Activated CD8-positive, alpha-beta memory T cell treated with anti-CD3 and anti-CD28 coated beads, Interleukin-2, amount 50 U/mL, for 48 hours (primary cell): ENCODE data around the gene LARP1.
"Not testable (repeated sequence)": the region's sequence is repeated elsewhere in the genome, so short reads cannot be mapped to it uniquely, and the experiment has no call there.

ENCODE experiments used
- DNase-seq: peaks from one replicate; pipeline ENCODE4 v3.0.0-alpha.2; 2020

LARP1 gene

DNA sequence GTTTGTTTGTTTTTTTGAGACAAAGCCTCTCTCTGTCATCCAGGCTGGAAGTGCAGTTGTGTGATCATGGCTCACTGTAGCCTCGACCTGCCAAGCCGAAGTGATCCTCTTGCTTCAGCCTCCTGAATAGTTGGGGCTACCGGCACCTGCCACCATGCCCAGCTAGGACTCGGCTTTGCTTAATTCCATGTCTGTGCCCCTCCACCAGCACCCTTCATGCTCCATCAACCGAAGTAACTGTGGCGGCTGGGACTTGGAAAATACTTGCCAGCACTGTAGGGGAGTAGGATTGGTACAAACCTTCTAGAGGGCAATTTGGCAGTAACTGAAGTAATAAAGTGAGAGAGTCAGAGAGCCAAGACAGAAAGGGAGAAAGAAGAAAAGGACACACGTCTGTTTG lies 76.3 kb downstream of the LARP1 start:
- DNase-seq = no peak

DNA sequence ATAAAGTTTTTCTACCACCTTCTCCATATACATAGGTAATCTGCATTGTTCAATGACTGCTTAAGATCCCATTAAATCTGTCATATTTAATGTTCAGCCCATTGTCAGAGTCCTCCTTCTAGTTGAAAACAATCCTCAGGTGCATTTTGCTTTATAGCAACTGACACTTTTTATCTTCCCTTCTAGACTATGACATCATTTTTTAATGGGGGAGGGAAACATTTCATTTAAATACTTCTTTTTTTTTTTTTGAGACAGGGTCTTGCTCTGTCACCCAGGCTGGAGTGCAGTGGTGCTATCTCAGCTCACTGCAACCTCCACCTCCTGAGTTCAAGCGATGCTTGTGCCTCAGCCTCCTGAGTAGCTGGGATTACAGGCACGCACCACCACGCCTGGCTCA lies 77.6 kb downstream of the LARP1 start:
- DNase-seq = not testable (repeated sequence)

DNA sequence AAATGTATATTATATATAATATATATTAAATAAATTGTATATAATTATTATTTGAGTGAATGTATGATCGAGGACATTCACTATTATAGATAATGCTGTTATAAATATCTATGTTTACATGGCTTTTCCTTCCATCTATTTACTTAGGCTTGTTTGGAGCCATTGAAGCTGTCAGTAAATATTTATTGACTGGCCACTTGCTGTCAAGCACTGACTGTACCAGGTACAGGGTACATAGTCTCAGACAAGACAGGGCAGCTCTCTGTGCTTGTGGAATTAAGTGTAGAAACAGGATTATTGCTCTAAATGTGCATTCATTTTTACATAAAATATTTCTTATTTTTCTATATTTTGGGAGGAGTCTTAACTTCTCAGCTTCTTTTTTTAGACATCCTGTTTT lies 78.9 kb downstream of the LARP1 start:
- DNase-seq = no peak

DNA sequence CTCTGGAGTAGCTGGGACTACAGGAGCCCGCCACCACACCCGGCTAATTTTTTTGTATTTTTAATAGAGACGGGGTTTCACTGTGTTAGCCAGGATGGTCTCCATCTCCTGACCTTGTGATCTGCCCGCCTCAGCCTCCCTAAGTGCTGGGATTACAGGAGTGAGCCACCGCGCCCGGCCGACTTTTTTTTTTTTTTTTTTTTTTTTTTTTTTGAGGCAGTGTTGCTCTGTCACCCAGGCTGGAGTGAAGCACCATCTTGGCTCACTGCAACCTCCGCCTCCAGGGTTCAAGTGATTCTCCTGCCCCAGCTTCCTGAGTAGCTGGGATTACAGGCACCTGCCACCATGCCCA lies 80.5 kb downstream of the LARP1 start:
- not testable (repeated sequence) for DNase-seq

DNA sequence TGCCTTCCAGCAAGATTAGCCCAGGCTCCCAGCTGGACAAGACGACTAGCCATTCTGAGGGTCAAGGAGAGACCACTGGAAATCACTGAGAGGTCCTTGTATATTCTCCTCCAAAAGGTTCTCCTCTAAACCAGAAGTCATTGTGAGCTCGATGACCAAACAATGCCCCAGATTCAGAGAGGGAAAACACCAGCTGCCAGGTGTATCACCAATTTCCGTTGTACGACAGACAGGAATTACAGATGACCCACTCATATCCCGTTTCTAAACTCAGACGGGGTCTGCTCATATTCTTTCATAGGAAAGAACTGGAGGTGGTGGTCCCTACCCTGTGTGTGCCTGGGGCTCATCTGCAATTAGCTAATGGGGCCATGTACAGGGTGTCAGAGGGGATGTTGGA lies 81.0 kb downstream of the LARP1 start:
- no peak for DNase-seq

DNA sequence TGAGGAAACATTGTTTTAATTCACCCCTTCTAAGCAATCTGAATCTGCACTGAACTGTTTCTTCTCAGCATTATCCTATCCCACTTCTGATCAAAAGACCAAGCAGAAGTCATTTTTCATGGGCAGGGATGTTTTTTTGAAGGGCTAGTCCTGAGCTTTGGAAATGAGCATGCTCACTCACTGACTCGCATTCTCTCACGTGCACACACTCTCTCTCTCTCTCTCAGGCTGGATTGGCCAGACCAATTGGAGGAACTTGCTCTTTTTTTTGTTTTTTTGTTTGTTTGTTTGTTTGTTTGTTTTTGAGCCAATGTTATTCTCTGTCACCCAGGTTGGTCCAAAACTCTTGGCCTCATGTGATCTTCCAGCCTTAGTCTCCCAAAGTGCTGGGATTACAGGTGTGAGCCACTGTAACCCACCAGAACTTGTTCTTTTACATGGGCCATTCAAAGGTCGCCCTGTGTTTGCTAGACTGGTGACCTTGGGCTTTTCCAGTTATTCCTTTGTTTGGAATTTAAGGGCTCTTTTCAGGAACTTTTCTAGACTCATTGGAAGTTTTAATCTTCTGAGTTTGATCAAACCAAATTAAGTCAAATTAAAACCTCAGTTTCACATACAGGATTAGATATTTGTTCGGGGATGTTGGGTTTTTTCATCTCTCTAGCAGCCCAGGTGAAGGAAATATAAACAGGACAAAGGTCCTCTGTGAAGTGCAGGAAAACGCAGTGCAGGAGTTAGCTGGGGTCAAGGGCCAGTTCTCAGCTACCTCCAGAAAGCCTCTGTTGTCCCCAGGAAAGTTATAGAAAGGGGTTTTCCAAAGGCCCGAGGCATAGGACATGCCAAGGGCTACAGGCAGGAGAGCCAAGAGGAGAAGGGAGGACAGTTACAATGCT lies 82.1 kb downstream of the LARP1 start:
- DNase-seq = no peak

DNA sequence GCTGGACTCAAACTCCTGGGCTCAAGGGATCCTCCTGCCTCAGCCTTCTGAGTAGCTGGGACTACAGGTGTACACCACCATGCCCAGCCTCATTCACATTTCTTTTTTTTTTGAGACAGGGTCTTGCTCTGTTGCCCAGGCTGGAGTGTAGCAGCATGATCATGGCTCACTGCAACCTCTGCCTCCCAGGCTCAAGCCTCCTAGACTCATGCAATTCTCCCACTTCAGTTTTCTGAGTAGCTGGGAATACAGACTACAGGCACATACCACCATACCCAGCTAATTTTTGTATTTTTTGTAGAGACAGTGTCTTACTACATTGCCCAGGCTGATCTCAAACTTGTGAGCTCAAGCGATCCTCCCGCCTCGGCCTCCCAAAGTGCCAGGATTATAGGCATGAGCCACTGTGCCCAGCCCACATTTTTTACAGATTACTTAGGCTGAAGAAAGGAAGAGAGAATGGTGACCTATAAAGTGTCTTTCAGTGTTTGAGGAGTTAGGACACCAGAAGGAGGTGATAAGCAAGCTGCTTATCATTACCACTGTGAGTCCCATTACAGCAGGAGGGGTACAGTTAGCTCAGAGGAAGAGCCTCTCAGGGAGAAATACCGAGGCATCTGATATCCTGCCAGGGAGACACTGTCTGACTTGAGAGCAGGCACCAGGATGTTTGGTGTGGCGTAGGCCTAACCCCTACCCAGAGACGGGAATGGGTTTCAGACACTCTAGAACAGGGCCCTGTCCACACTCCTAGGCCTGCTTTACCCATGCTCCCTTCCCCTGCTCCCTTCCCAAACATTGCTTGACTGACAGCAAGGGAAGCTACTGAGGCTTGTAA lies 85.5 kb downstream of the LARP1 start:
- DNase-seq = no peak

DNA sequence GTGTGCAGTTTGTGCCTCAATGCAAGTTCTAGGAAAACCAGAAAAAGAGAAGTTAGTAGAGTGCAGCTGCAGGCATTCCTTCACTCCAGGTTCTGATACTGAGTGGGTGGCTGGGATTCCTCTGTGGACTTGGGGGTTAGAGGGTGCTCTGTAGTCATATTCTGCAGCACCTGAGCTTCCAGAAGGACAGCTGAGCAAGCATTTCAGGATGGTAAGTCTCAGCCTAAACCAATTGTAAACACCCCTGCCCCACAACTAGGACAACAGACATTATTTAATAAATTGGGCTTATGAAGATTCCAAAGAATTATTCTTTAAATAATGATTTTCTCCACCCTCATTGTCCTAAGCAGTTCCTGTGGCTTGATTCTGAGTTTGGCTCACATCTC lies 86.1 kb downstream of the LARP1 start:
- no peak for DNase-seq

DNA sequence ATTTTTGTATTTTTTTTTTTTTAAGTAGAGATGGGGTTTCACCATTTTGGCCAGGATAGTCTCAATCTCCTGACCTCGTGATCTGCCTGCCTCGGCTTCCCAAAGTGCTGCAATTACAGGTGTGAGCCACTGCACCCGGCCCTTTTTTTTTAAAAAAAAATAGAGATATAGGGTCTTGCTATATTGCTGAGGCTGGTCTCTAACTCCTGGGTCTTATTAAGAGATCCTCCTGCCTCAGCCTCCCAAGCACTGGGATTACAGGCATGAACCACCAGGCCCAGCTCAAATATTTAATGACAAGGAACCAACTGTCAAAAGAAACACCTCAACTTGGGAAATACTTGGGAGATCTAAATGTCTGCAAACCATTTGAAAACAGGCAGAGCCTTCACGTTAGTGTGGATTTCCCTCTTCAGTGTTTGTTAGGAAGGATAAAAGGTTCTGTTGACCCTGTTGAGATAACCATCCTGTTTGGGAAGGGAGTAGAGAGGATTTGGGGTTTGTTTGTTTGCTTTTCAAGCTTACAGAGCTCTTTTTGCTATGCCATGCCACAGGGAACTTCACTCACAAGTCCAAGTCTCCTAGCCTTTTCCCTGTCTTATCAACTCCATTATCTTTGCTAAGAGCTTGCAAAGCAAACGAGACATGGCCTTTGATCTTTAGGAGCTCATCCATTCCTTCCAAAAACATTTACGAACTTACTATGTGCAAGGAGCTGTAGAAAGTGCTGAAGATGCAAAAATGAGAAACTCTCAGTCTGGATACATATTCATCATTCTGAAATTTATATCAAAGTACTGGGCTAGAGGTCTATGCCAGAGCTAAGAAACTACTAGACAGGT lies 87.7 kb downstream of the LARP1 start:
- DNase-seq = no peak

DNA sequence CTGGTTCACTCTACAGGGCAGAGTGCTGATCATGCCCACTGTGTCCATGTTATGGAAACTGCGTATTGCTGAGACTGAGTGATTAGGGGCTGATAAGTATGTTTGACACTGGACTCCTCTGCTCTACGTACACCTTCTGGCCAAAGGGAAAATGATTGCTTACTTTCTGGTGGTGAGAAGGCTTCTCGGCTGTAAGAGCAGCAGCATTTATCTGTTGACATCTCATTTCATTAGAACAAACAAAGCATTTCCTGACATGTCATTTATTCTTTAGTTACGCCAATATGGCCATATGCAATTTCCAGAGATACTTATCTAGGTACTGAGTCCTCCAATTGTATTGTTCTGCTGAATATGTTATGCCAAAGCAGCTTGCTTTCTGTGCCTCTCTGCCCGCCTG lies 89.6 kb downstream of the LARP1 start:
- DNase-seq = no peak

DNA sequence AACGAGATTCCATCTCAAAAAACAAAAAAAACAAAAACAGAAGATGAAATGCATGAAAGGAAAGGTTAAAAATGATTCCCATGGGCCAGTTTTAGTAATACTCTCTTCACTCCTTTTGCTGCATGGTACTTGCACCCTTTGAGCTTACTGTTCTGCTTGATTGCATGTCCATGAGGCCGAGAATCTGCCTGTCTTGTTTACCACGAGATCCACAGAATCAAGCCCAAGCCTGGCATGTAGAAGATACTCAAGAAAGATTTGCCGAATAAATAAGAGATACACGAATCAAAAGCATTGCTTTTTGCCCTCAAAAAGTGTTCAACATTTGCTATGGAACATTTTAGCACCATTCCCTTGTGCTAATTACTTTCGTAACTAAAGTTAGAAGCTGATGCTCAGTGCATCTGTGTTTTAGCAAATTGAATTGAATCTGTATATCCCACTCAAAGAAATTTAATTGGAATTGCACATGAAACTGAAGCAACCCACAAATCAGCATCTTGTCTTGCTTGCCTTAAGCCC lies 94.1 kb downstream of the LARP1 start:
- no peak for DNase-seq

DNA sequence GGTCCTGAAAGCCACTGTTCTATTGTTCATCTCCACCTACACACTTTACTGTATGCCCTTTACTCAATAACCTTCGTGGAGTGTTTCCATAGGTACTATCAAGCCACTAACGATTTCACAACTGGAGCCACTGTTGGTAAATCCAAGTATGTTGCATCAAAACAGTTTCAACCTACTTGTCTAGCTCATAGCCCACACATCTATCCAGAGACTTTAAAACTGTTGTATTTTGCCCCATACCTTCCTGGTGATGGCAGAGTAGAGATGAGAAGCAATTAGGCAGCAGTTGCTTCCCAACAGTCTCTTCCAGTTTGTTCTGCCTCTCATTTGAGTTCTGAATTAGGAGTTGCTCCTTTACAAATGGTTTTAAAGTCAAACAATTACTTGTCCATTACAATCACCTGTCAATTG lies 94.6 kb downstream of the LARP1 start:
- no peak for DNase-seq

DNA sequence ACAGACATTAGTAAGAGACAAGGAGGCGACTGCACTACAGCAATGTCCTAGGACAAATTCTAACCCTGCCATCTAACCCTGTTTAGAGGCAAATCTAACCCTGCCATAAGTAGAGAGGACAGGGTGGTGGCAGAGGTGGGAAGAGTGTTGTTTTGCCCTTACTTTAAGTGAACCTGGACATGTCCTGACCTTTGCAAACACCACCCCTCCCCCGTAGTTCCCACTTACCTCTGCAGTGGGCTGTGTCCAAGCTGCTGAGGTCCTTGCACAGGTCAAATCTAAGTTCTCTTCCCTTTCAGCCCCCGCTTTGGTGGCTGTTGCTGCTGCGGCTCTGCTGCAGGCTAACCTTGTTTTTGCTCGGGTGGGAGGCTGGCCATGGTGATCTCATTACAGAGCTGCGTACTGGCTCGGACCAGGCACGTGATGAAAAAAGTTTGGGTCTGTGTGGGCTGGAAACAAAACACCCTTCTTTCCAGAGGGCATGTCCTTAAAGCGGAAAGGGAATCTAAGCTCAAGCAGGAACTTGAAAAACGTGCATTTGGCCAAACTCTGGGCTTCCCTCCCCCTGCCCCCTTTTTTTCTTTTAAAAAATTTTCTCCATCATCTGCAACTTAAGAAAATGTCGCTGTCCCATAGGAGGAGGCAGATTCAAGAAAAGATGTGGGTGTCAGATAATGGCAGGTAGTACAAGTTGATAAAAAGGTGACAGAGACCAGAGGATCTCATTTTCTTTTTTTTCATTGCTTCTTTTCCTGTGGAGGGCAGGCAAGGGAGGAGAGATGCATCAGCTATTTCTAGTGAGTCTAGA lies 95.3 kb downstream of the LARP1 start, which contains the start of gene FAXDC2:
Gene FAXDC2, minus strand, starts transcription at position 349 of the 808 bp plus-strand sequence. CDS start 12,425 bp downstream, outside the sequence.
- DNase-seq = no peak

DNA sequence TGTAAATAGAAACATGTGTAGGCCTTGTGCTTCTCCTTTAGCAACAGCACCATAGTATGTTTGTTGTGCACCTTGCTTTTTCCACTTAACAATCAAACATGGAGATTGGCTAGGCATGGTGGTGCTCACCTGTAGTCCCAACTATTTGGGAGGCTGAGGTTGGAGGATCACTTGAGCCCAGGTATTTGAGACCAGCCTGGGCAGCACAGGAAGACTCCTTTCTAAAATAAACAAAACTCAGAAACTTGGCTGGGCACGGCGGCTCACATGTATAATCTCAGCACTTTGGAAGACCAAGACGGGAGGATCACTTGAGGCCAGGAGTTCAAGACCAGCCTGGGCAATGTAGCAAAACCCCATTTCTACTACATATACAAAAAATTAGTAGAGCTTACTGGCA lies 96.2 kb downstream of the LARP1 start:
- peak; percentile 39 for DNase-seq

DNA sequence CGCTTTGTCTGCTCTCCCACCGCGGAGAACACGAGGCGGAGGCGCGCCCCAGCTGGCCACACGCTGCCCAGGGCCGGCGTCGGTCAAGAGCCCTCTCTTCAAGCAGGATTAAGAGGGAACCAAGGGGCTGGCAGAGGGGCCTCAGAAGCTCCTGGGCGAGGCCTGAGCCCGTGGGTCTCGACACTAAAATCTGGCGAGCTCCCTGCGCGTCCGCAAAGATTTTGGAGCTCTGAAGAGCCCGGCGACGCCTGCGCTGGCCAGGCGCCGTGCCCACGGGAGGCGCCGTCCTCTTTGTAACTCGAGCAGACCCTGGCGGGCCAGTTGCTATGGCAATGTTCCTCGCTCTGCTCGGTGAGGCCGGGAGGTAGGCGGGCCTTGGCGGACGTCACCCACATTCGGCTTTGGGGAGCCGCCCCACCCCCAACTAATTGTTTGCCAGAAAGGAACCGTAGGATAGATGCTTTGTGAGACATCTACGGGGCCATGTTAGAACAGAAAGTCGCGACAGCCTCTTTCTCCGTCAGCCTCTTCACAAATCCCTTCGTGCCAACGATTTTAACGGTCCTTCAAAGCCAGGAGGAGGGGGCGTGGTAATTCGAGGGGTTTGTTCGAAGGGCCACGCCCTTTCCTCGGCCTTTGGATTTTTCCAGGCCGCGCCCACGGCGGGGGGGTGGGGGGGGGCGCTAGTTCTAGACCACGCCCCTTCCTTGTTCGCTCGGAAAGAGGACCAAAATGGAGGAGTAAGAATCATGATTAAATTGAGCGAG lies 102.5 kb downstream of the LARP1 start:
- peak; percentile 88 for DNase-seq

DNA sequence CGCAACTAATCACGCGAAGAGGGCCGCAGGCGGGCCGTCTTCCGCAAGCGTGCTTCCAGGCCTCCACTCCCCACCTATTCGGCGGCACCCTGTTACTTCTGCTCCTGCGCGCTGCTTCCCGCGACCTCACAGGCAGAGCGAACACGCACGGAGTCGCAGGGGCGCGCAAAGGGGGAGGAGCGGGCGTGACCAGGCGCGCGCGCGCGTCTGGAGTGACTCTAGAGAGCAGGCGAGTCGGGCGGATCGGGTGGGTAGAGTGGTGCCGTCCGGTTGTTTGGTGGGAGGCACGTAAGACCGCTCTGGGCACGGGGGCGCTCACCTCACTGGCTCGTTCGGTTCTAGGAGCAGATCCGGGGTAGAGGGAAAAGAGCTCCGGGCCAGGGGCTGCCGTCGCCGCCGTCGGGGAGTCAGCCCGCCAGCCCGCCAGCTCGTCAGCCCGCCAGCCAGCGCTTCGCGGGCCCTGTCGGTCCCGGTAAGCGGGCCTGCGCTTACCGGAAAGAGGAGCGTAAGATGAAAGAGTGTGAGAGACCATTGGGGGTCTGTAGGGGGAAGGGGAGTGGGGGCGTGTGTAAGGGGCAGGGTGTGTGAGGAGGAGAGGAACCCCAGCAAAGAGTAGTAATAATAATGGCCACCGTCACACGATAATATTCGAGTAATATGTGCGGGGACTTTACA lies 103.3 kb downstream of the LARP1 start, which contains the start of gene CNOT8:
Gene CNOT8, plus strand, starts transcription at position 331 of the 675 bp plus-strand sequence. CDS start 4,652 bp downstream, outside the sequence.
- DNase-seq = peak; percentile 98

DNA sequence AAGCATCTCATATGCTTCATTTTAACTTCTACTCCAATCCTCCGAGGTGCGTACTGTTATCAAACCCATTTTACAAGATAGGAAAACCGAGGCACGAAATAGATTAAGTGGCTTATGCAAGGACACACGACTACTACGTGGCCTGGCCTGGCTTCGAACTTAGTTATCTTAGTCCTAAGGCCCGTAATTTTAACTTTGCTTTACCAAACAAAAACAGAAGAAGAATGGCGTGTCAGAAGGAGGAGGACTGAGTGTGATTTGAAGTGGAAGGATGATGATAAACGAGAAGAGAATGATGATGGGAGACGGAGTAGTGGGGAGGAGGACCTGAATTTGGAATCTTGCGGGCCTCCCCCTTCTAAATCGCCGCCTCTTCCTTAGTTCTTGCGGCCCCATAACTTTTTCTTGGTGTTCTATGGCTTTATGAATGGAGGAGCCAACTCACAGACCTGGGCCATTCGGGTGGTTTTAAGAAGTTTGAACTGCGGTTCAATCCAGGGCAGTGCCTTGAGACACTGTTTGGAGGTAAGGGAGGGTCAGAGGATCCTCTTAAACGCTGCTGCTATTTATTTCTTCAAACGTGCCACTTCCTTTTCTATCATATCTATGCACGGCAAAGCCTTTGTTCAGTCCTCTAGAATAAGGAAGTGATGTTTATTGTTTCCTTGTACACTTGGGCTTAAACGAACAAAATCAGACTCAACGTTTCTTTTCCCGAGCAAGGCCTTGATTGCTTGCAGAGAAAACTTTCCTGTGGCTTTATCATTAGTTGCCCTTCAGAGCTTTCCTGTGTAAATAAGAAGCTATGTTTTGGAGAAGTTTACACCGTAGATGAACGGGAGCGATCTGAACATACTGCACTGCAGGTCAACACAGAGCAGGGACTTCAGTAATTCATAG lies 104.0 kb downstream of the LARP1 start:
- DNase-seq = peak; percentile 51

DNA sequence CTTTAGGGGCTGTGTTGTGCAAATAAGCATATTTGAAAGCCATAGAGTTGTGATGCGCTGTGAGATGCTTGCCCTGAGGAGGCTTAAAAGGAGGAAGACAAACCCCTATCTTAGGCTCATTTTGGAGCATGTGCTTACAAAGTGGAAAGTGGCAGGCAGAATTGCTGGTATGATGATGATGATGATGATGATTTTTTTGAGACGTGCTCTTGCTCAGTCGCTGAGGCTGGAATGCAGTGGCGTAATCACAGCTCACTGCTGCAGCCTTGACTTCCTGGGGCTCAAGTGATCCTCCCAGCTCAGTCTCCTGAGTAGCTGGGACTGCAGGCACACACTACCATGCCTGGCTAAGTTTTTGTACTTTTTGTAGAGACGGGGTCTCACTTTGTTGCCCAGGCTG lies 104.9 kb downstream of the LARP1 start:
- DNase-seq = peak; percentile 53

DNA sequence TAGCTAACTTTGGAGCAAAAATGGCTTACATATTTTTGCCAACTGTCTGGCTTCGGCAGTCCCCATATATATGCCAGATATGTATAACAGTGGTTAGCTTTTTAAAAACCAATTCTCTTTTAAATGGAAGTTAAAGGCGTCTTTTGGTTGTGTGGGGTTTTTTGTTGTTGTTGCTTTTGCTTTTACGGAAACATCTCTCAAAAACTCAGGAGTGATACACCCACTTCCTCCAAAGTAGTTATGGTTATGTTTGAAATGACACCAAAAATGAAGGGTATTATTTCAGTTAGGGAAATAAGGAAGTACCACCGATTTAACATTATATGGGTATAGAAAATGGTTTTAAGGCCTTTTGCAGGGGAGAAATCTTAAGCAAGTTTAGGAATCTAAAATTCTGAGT lies 105.6 kb downstream of the LARP1 start:
- no peak for DNase-seq
